ENCODE measurements around the gene MUC5B. TPM values are rescaled to one million over a fixed set of nuclear protein-coding genes. Genes with fewer than 3 reads are reported as not detected.
"Not testable (repeated sequence)": the region's sequence is repeated elsewhere in the genome, so short reads cannot be mapped to it uniquely, and the experiment has no call there.

MUC5B gene
- total RNA-seq, 2 experiments from 2014 or later: not detected

DNA sequence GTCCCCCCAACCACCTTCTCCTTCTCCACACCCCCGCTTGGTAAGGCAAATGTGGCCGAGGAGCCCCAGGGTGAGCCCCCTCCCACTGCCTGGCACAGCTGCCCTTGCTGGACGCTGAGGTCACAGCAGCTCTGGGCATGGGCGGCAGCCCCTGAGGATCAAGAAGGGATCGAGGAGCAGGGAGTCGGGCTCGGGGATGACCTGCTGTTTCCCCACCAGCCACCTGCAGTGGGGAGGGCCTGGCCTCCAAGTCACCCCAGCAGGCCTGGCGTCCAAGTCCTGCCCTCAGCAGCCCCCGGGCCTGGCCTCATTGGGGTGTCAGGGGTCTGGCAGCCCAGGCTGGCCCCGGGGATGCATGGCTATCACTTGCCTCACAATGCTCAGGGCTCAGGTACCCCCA, 41.4 kb upstream of the MUC5B start:
- Mint-ChIP-seq H3K27me3 (no peaks in the 10 kb centered on the region), H3K9me3 (ENCODE audit: low read depth) (no peaks in the 10 kb centered on the region), H3K36me3 (no peaks in the 10 kb centered on the region), H3K4me1 (no peaks in the 10 kb centered on the region), H3K4me3 (no peak overlapping the region), H3K27ac (no peak overlapping the region)
- ATAC-seq (no peak), DNase-seq (no peak)
- CTCF ChIA-PET: no interaction called here

DNA sequence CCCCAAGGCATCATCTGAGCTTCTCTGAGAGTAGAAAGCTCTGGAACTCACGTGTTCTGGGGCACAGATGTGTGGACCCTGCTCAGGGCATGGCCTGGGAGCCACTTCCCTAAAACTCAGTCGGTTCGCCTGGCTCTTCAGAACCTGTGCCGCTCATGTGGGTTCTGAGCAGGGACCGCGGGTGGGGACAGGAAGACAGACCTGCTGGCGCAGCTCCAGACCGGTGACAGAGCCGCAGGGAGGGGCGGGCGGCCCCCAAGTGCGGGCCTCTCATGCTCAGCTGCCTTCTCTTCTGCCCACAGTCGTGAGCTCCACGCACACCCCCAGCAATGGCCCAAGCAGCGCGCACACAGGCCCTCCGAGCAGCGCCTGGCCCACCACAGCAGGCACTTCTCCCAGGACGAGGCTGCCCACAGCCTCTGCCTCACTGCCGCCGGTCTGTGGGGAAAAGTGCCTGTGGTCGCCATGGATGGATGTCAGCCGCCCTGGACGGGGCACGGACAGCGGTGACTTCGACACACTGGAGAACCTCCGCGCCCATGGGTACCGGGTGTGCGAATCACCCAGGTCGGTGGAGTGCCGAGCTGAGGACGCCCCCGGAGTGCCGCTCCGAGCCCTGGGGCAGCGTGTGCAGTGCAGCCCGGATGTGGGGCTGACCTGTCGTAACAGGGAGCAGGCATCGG, 40.9 kb upstream of the MUC5B start:
- no peak for DNase-seq
- Mint-ChIP-seq H3K27me3 (no peaks in the 10 kb centered on the region), H3K4me1 (no peaks in the 10 kb centered on the region), H3K9me3 (ENCODE audit: low read depth) (no peaks in the 10 kb centered on the region), H3K27ac (no peak overlapping the region), H3K36me3 (no peaks in the 10 kb centered on the region), H3K4me3 (no peak overlapping the region)
- no peak for ATAC-seq
- CTCF ChIA-PET: no interaction called here

DNA sequence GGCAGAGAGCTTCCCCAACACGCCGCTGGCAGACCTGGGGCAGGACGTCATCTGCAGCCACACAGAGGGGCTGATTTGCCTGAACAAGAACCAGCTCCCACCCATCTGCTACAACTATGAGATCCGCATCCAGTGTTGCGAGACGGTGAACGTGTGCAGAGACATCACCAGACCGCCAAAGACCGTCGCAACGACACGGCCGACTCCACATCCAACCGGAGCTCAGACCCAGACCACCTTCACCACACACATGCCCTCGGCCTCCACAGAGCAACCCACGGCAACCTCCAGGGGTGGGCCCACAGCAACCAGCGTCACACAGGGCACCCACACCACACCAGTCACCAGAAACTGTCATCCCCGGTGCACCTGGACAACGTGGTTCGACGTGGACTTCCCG, 38.7 kb upstream of the MUC5B start:
- H3K4me3 Mint-ChIP-seq; H3K27me3 Mint-ChIP-seq; H3K36me3 Mint-ChIP-seq; ATAC-seq; H3K27ac Mint-ChIP-seq; DNase-seq; H3K4me1 Mint-ChIP-seq; H3K9me3 Mint-ChIP-seq (ENCODE audit: low read depth); CTCF ChIA-PET: not testable (repeated sequence)

DNA sequence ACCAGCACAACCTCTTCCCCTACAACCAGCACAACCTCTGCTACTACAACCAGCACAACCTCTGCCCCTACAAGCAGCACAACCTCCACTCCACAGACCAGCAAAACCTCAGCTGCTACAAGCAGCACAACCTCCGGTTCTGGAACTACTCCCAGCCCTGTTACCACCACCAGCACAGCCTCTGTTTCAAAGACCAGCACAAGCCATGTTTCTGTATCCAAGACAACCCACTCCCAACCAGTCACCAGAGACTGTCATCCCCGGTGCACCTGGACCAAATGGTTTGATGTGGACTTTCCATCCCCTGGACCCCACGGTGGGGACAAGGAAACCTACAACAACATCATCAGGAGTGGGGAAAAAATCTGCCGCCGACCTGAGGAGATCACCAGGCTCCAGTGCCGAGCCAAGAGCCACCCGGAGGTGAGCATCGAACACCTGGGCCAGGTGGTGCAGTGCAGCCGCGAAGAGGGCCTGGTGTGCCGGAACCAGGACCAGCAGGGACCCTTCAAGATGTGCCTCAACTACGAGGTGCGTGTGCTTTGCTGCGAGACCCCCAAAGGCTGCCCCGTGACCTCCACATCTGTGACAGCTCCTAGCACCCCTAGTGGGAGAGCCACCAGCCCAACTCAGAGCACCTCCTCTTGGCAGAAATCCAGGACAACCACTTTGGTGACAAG, 34.3 kb upstream of the MUC5B start:
- H3K9me3 Mint-ChIP-seq (ENCODE audit: low read depth); DNase-seq; ATAC-seq; H3K36me3 Mint-ChIP-seq; H3K4me3 Mint-ChIP-seq; H3K27ac Mint-ChIP-seq; H3K27me3 Mint-ChIP-seq; H3K4me1 Mint-ChIP-seq; CTCF ChIA-PET: not testable (repeated sequence)

DNA sequence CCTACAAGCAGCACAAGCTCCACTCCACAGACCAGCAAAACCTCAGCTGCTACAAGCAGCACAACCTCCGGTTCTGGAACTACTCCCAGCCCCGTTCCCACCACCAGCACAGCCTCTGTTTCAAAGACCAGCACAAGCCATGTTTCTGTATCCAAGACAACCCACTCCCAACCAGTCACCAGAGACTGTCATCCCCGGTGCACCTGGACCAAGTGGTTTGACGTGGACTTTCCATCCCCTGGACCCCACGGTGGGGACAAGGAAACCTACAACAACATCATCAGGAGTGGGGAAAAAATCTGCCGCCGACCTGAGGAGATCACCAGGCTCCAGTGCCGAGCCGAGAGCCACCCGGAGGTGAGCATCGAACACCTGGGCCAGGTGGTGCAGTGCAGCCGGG, 33.0 kb upstream of the MUC5B start:
- DNase-seq; H3K27me3 Mint-ChIP-seq; CTCF ChIA-PET; H3K4me3 Mint-ChIP-seq; H3K9me3 Mint-ChIP-seq (ENCODE audit: low read depth); H3K27ac Mint-ChIP-seq; H3K4me1 Mint-ChIP-seq; ATAC-seq; H3K36me3 Mint-ChIP-seq: not testable (repeated sequence)

DNA sequence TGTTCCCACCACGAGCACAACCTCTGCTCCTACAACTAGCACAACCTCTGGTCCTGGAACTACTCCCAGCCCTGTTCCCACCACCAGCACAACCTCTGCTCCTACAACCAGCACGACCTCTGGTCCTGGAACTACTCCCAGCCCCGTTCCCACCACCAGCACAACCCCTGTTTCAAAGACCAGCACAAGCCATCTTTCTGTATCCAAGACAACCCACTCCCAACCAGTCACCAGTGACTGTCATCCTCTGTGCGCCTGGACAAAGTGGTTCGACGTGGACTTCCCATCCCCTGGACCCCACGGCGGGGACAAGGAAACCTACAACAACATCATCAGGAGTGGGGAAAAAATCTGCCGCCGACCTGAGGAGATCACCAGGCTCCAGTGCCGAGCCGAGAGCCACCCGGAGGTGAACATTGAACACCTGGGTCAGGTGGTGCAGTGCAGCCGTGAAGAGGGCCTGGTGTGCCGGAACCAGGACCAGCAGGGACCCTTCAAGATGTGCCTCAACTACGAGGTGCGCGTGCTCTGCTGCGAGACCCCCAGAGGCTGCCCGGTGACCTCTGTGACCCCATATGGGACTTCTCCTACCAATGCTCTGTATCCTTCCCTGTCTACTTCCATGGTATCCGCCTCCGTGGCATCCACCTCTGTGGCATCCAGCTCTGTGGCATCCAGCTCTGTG, 30.9 kb upstream of the MUC5B start:
- H3K27me3 Mint-ChIP-seq; CTCF ChIA-PET; H3K36me3 Mint-ChIP-seq; H3K9me3 Mint-ChIP-seq (ENCODE audit: low read depth); ATAC-seq; H3K27ac Mint-ChIP-seq; DNase-seq; H3K4me1 Mint-ChIP-seq; H3K4me3 Mint-ChIP-seq: not testable (repeated sequence)

DNA sequence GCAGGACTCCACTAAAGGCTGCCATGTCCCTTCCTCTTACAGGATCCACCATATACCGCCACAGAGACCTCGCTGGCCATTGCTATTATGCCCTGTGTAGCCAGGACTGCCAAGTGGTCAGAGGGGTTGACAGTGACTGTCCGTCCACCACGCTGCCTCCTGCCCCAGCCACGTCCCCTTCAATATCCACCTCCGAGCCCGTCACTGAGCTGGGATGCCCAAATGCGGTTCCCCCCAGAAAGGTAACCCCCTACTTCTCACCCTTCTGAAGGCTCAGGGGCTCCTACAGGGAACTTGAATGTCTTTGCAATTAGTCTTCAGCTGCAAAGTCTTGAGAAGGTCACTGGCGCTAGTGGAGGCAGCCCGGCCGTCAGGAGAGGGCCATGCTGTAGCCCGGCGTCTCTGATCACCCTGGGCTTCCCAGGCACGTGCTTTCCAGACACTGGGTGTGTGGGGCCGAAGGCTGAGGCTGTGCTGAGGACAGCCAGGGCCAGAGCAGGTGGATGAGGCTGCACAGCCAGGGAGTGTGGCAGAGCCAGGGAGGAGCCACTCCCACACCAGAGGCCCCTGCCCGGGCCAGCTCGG, 30.0 kb upstream of the MUC5B start:
- CTCF ChIA-PET: no interaction called here
- H3K27ac Mint-ChIP-seq: no peak overlapping the region
- H3K4me1 Mint-ChIP-seq: no peaks in the 10 kb centered on the region
- no peak for DNase-seq
- no peaks in the 10 kb centered on the region for H3K36me3 Mint-ChIP-seq
- H3K4me3 Mint-ChIP-seq: no peak overlapping the region
- no peak for ATAC-seq
- no peaks in the 10 kb centered on the region for H3K9me3 Mint-ChIP-seq (ENCODE audit: low read depth)
- H3K27me3 Mint-ChIP-seq: no peaks in the 10 kb centered on the region

DNA sequence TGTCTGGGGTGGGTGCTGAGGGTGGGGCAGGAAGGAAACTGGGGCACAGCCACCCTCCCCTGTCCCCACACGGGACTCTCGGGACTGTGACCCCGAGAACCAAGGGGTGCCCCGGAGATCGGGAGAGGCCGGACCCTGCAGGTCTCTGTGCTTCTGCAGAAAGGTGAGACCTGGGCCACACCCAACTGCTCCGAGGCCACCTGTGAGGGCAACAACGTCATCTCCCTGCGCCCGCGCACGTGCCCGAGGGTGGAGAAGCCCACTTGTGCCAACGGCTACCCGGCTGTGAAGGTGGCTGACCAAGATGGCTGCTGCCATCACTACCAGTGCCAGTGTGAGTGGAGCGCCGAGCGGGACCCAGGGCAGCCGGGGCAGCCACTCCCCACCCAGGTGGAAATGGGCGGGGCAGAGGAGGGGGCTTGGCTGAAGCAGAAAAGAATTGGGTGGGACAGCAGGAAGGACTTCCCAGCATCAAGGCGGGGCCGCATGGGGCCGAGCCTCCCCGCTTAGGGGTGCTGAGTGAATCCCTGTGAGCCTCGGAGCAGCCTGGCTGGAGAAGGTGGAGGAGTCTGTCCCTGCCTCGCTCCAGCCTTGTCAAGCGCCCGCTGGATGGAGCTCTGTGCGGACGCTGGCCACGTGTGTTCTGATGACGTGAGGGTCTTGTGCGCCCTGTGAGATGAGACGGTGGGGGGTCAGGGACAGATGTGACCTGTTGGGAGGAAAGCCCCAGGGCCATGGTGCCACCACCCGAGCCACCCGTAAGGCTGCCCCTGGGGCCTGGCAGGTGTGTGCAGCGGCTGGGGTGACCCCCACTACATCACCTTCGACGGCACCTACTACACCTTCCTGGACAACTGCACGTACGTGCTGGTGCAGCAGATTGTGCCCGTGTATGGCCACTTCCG, 29.3 kb upstream of the MUC5B start:
- ATAC-seq: no peak
- DNase-seq: no peak
- H3K27me3 Mint-ChIP-seq: no peaks in the 10 kb centered on the region
- no peaks in the 10 kb centered on the region for H3K9me3 Mint-ChIP-seq (ENCODE audit: low read depth)
- no peak overlapping the region for H3K27ac Mint-ChIP-seq
- no peaks in the 10 kb centered on the region for H3K36me3 Mint-ChIP-seq
- CTCF ChIA-PET: no interaction called here
- no peak overlapping the region for H3K4me3 Mint-ChIP-seq
- no peaks in the 10 kb centered on the region for H3K4me1 Mint-ChIP-seq

DNA sequence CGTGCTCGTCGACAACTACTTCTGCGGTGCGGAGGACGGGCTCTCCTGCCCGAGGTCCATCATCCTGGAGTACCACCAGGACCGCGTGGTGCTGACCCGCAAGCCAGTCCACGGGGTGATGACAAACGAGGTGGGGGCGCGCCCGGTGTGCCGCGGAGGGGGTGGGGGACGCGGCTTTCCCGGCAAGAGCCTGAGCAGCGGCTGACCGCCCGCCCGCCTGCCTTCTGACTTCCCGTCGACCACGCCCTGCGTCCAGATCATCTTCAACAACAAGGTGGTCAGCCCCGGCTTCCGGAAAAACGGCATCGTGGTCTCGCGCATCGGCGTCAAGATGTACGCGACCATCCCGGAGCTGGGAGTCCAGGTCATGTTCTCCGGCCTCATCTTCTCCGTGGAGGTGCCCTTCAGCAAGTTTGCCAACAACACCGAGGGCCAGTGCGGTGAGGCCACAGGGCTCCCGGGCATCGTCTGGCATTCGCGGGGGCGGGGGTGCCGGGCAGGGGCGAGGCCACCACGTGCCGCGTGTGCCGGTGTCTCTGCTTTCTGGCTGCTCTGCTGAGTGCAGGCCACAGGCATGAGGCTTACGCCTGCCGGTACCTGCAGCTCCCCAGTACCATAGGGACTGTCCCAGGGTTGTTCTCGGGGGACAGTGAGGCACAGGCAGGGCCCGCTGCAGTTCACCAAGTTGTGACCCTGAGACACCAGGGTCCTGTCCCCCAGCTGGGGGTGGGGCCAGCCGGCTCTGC, 28.5 kb upstream of the MUC5B start:
- H3K4me3 Mint-ChIP-seq: no peak overlapping the region
- no peak for ATAC-seq
- no peaks in the 10 kb centered on the region for H3K36me3 Mint-ChIP-seq
- no peaks in the 10 kb centered on the region for H3K27me3 Mint-ChIP-seq
- no peak for DNase-seq
- H3K27ac Mint-ChIP-seq: no peak overlapping the region
- no peaks in the 10 kb centered on the region for H3K4me1 Mint-ChIP-seq
- CTCF ChIA-PET: no interaction called here
- H3K9me3 Mint-ChIP-seq (ENCODE audit: low read depth): no peaks in the 10 kb centered on the region

DNA sequence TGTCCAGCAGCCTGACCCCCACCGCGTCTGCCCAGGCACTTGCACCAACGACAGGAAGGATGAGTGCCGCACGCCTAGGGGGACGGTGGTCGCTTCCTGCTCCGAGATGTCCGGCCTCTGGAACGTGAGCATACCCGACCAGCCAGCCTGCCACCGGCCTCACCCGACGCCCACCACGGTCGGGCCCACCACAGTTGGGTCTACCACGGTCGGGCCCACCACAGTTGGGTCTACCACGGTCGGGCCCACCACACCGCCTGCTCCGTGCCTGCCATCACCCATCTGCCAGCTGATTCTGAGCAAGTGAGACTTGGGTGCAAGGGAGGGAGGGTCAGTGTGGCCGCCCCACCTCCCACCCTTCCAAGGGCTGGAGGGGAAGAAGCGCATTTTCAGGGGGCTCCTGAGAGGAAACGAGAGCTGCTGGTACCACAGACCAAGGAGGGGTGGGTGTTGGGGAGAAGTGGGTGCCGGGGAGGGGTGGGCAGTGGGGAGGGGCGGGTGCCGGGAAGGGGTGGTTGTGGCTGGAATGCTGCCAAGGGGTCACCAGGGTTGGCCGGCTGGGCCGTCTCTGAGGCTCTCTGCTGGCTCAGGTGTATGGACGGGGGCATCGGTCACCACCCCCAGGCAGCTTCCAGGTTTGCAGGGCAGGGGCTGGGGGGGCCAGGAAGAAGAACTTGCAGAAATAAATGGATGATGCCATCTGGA, 27.7 kb upstream of the MUC5B start:
- ATAC-seq (no peak), DNase-seq (no peak)
- CTCF ChIA-PET: no interaction called here
- H3K4me3 Mint-ChIP-seq: no peak overlapping the region
- H3K36me3 Mint-ChIP-seq: no peaks in the 10 kb centered on the region
- H3K9me3 Mint-ChIP-seq (ENCODE audit: low read depth): no peaks in the 10 kb centered on the region
- H3K4me1 Mint-ChIP-seq: no peaks in the 10 kb centered on the region
- no peaks in the 10 kb centered on the region for H3K27me3 Mint-ChIP-seq
- H3K27ac Mint-ChIP-seq: no peak overlapping the region

DNA sequence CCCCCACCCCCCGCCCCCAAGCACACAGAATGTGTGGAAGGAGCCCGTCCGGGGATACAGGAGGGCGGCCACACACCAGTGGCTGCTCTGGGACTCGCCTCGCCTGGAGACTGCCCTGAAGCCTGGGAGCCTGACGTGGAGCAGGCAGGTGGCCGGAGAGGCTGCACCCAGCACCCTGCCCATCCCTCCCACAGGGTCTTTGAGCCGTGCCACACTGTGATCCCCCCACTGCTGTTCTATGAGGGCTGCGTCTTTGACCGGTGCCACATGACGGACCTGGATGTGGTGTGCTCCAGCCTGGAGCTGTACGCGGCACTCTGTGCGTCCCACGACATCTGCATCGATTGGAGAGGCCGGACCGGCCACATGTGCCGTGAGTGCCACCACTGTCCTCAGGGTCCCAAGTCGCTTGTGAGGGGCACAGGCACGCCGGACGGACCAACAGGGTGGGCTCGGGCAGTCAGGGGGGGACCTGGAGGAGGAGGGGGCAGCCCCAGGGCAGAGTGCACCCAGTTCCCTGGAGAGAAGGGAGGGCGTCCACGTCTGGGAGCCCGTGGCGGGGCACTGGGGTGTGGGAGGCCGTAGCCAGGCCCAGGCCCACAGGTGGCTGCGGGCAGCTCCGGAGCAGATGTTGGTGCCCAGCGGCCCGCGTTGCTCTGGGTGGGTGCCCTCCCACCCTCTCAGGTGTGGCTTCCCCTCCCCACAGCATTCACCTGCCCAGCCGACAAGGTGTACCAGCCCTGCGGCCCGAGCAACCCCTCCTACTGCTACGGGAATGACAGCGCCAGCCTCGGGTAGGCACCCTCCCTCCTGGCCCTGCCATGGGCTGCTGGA, 27.0 kb upstream of the MUC5B start:
- CTCF ChIA-PET: no interaction called here
- no peaks in the 10 kb centered on the region for H3K9me3 Mint-ChIP-seq (ENCODE audit: low read depth)
- H3K4me1 Mint-ChIP-seq: no peaks in the 10 kb centered on the region
- DNase-seq (no peak), ATAC-seq (no peak)
- no peaks in the 10 kb centered on the region for H3K36me3 Mint-ChIP-seq
- no peak overlapping the region for H3K27ac Mint-ChIP-seq
- H3K27me3 Mint-ChIP-seq: no peaks in the 10 kb centered on the region
- H3K4me3 Mint-ChIP-seq: no peak overlapping the region

Data from activated CD8-positive, alpha-beta memory T cell treated with anti-CD3 and anti-CD28 coated beads, Interleukin-2, amount 10 ng/mL, durations not matched to agents 7 days and 5 days (primary cell).